ENCODE data around the gene ERN1.

Gene ERN1

DNA sequence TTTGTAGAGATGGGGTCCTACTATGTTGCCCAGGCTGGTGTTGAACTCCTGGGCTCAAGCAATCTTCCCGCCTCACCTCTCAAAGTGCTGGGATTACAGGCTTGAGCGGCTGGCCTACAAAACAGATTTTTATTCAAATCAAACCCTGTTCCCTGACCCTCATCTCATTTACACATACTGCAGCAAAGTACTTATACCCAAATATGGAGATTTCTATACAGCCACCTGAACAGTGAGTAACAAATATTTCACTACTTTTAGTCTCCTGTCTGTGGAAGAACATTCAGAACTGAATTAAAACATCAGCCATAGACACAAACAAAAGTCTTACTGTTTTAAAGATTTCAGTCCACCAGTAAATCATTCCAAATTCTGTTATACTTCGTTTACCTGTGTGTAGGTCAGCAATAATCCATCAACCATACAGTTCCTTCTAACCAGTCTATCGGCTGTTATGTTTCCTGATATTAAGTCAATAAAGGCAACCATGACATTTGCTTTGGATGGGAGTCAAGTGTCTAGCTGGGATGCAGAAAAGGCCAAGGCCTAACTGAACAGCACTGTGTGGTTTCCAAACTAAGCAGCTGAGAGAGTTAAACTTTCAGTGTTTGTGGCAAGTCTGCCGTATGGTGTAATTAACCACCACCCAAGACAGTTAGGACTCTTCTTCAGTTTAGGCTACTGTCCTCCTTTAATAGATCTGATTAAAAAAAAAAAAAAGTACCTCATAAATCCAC lies 22.3 kb downstream of the ERN1 start:
- DNase-seq: no peak

DNA sequence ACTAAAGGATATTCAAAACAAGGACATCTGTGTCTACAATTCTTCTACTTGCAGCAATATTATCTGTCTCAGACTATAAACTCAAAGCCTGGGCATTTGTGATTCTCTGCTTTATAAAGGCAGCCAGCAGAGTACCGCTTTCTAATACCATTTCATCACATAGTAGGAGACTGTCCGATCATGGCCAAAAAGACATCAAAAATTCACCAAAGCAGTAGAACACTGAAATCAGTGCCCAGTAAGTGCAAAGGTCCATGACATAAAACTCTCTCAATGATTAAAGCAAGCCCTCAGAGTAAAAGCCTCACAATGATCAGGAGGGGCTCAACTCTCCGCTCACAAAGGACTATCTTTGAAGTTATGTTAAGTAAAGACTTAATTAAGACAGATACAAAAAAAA lies 23.0 kb downstream of the ERN1 start:
- no peak for DNase-seq

DNA sequence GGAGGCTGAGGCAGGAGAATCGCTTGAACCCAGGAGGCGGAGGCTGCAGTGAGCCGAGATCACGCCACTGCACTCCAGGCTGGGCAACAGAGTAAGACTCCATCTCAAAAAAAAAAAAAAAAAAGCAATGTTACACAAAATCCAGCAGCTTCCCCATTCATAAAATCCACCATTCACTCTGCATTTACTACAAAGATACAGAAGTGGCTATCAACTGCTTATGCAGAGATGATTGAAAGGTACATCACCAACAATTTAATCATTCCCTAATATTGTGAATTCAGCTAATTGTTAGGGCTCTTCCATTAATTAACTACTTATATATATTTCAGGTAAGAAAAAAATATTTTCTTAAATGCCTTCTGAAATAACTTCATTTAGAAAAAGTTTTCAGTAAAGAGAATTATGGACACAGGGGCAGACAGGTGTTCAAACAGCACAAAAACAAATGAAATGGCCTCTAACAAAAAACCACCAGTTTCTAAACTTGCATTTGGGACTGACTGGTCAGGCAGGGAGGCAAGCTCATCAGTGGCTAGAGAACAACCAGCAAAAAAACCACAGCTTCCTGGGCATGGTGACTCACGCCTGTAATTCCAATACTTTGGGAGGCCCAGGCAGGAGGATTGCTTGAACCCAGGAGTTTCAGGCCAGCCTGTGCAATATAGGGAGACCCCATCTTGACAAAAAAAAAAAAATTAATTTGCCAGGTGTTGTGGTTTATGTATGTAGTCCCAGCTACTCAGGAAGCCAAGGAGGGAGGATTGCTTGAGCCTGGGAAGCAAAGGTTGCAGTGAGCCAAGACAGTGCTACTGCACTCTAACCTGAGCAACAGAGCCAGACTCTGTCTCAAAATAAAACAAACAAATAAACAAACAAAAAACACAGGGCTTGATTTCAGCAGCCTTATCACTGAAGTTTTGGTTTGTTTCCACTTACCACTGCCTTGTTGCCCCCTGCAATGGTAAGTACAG lies 26.3 kb downstream of the ERN1 start:
- DNase-seq: no peak

DNA sequence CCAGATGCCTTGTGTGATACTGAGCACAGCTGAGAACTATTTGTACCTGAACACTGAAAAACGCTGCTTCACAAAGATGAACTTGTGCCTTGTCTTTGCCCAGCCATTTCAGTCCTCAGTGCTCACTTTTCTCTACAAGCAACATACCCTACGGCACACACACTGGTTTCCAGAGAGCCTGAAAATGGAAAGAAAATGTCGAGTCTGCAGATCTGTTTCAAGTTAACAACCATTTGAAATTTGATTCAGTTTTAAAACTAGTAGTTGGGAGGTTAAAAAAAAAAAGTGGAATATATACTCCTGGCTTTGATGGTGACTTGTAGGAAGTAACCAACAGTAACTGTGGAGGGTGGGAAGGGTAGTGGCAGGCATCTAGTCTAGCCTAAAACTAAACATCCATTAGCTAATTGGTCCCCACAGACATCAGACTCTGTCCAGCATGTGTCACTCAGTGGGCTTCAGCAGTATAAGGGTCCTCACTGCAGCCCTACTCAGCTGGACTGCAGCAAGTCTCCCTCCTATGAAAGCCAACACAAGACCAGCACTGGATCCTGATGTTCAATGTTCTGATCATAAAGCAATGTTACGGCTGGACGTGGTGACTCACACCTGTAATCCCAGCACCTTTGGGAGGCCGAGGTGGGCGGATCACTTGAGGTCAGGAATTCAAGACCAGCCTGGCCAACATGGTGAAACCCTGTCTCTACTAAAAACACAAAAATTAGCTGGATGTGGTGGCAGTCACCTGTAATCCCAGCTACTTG lies 27.1 kb downstream of the ERN1 start:
- DNase-seq: no peak

DNA sequence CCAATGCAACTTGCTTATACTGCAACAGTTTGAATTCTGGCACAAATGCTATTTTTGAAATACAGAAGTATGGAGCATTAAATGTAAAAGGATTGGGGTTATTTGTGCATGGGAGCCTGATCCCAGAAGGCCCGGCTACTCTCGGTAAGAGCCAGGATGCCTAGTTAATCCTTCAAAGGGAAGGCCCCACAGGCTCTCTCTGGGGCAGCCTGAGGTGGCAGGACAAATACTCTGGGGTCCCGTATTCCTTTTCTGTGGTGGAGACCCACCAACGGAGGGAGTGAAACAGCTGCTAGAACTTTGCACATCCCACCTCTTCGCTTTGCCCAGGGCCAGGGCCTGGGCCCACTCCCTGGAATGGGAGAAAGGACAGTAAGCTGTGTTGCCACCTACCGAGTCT lies 30.4 kb downstream of the ERN1 start:
- no peak for DNase-seq

DNA sequence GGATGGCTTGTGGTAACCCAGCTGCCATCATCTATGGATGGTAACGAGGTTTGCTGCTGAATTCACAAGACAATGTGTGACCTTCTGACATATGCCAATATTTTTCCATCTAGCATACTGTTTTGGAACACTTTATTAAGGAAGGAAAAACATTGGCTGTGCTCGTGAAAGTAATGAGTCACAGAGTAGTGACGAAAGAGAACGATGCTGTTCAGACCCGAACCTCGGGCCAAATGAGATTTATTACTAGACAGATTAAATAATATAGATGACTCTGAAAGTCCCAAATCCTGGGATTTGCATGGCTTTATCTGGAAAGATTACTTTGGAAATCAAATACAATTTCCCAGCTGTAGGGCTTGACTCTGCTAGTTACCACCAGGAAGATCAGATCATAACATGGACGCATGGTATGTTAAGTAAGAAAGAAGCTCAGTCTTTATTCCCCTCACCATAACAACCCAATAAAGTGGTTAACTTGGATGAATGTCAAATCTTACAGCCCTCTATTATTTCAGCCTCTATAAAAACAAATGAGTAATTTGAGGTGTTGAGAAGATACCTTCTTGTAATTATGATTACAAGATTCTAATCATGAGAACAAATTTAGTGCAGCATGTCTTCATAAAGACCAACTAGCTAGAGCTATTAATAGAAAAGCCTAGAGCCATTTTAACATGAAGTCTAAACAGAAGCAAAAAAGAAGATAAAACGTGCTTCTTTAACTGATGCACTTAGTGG lies 32.6 kb downstream of the ERN1 start:
- no peak for DNase-seq

DNA sequence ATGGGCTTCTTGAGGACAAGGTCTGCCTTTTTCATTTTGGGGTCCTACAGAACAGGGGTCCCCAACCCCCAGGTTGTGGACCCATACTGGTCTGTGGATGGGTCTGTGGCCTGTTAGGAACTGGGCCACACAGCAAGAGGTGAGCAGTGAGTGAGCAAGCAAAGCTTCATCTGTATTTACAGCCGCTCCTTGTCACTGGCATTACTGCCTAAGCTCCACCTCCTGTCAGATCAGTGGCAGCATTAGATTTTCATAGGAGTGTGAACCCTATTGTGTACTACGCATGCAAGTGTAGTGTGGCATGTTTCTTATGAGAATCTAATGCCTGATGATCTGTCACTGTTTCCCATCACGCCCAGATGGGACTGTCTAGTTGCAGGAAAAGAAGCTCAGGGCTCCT lies 33.9 kb downstream of the ERN1 start:
- DNase-seq: no peak

DNA sequence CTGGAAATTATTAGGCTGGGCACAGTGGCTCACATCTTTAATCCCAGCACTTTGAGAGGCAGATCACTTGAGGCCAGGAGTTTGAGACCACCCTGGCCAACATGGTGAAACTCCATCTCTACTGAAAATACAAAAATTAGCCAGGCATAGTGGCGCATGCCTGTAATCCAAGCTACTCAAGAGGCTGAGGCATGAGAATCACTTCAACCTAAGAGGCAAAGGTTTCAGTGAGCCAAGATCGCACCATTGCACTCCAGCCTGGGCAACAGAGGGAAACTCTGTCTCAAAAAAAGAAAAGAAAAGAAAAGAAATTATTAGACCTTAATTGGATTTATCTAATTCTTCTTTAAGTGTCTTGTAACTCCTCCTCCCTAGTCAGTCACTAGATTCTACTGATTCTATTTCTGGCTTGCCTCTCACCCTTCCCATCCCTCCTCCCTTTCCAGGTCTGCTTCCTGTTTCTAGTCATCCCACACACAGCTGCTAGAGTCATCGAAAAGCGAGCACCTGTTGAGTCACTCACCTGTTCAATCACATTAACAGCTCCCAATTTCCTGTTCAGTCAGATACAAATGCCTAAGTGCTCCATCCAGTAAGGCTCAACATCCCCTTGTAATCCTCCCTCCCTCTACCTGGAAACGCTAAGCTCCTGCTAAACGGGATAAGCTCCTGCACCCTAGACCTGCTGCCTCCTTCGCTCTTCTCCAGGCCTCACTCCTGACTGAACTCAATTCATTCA lies 34.6 kb downstream of the ERN1 start:
- DNase-seq: peak in 1 of 2 experiments; percentile 26

DNA sequence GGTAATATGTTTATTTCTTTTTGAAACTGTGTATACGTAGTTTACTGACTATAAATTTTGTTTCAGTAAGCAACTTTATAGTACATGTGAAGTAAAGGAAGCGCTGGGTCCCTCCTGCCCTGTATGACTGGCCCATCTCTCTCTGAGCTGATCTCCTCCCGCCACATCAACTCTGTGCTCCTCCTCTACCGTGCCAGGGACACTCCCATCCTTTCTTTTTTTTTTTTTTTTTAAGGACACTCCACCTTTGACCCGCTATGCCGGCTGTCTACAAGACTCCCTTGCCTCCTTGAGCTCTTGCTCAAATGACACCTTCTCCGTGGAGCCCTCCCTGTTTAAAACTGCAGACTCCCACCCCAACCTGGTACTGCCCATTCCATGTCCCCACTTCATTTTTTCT lies 35.5 kb downstream of the ERN1 start:
- DNase-seq: no peak

DNA sequence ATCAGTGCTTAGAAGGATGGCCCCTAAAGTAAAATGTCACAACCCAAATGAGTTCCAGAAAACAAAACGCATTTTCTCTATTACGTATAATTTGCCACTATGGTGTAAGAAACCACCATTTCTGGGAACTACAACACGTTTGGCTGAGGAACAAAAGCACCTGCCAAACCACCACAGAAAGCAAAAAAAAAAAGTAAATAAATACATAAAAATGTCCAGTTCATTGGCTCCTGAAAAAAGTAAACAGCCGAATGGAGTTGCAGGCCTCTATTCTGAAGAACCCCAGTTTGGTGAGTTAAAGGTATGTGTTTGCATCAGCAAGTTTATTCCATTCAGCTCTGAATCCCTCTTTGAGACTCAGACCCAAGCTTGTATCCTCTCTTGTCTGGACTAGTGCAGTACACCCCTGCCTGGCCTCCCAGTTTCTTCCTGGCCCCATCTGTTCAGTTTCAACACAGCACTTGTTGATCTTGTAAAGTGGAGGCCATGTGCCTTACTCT lies 36.9 kb downstream of the ERN1 start:
- DNase-seq: no peak

DNA sequence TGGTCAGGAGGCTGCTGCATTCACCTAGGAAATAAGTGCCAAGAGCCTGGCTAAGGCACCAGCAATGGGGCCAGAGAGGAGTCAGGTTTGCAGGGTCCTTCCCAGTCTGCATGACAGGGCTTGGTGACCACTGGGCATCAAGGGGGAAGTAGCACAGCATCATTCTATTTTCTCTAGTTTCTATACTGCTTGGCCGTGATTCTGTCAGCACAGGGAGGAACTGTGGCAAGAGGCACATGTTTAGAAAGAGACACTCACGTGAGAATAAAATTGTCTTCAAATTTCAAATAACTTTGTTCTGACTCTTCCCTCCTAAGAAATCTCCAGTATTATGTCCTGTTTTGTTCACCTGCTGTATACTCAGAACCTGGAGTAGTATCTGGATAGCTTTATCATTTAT lies 37.8 kb downstream of the ERN1 start:
- no peak for DNase-seq

DNA sequence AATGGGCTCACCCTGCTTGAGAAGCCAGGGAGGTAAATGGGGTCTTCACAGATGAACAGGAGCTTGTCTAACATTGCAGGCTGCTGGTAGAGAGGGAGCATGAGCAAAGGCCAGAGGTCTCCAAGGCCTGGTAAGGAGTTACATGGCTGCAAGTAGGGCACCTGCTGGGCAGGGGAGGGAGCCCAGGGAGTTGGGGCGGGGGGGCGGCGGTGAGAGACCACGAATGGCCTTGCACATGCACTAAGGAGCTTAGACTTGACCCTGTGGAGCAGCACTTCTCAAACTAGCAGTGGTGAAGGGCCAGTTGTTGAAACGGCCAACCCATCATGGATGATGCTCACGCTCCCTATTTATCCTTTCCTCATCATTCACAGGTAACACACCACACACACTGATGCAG lies 38.4 kb downstream of the ERN1 start:
- DNase-seq: no peak

DNA sequence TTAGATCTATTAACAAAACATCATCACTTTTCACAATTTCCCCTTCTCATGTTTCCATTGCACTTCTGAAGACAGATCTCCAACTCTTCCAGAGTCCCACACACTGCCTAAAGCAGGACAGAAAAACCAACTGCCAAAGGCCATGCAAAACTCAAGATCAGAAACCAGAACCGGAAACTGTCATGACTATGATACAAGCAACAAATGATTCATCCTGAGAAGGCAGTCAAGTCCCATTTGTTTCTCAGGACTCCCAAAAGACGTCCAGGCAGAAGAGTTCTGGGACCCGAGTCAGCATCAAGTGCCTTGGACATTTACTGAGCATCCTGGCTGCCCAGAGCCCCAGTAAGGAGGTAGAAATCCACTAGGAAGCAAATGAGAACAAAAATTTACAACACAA lies 38.8 kb downstream of the ERN1 start:
- DNase-seq: no peak

DNA sequence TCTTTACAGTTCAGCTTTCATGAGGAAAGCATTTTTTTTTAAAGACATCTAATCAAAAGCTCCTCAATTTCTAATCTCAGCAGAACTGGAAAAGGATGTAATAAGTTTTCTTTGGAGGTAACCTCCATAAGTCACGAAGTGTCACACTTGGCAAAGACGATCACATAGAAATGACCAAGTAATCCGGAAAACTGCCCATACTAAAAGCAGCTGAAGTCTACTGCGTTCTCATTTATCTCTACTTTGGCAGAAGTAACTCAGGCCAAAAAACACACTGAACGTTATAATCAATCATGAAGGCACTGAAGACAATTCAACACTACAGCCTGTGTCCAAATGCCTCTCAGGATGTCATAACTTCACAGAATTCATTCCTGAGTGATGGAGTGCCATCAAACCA lies 39.8 kb downstream of the ERN1 start:
- DNase-seq: no peak

DNA sequence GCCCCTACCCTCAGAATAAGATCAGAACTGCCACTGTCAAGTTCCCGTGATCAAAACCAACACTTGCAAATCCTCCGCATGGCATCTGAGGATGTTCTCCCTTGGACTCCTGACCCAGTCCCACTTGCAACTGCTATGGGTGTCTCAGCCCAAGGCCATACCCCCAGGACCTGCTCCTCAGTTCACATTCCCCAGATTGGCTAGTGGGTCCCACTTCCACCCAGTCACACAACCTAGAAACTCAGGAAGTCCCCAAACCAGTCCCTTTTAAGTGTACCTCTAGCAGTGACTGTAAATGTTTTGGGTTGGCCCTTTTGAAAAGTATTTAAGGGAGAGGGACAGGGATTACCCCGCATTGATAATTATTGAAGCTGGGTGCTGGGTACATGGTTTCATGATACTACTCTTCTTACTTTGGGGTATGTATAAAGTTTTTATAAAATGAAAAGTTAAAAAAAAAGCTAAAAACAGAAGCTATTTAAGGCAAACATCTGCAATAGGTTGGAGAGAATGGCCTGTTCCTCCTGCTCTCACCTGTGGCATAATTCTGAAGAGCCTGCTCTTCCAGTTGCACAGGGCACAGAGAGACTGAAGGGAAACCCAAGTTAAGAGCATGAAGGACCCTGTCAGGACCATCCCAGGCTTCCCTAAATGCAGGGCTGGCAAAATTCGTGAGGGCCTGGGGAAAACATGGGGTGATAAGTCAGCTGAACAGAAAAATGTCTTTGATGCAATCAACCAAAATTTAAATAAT lies 42.5 kb downstream of the ERN1 start:
- no peak for DNase-seq

DNA sequence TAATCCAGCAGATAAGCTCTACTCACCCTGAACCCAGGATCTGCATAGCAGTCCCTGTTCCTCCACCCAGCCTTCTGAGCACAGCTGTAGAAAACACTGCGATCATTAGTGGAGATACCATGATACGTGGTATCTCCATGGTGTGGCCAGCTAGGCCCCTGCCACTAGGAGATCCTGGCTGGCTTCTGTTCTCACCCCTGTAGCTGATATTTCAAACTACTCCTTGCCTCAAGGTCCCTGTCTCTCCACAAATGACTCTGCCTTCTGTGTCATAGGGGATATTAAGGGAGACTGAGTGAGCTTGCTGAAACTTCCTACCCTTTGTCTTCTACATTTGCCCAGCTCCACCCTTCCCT lies 44.3 kb downstream of the ERN1 start:
- DNase-seq: no peak

DNA sequence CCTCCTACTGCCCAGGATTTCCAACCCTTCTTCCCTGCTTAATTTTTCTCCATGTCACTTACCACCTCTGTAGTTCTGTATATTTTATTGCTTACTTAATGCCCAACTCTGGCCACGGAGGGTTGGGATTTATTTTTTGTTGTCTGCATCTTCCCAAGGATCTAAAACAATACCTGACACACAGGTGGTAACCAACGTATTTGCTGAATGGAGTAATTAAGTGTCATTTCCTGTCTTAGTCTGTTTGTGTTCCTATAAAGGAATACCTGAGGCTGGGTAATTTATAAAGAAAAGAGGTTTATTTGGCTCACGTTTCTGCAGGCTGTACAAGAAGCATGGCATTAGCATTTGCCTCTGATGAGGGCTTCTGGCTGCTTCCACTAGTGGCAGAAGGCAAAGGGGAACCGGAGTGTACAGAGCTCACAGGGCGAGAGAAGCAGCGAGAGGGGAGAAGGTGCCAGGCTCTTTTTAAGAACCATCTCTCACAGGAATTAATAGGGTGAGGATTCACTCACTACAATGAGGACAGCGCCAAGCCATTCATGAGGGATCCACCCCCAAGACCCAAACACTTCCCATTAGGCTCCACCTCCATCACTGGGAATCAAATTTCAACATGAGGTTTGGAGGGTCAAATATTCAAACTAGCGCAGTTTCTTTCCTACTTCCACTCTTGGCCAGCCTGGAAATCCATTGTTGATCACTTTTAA lies 44.8 kb downstream of the ERN1 start:
- no peak for DNase-seq

DNA sequence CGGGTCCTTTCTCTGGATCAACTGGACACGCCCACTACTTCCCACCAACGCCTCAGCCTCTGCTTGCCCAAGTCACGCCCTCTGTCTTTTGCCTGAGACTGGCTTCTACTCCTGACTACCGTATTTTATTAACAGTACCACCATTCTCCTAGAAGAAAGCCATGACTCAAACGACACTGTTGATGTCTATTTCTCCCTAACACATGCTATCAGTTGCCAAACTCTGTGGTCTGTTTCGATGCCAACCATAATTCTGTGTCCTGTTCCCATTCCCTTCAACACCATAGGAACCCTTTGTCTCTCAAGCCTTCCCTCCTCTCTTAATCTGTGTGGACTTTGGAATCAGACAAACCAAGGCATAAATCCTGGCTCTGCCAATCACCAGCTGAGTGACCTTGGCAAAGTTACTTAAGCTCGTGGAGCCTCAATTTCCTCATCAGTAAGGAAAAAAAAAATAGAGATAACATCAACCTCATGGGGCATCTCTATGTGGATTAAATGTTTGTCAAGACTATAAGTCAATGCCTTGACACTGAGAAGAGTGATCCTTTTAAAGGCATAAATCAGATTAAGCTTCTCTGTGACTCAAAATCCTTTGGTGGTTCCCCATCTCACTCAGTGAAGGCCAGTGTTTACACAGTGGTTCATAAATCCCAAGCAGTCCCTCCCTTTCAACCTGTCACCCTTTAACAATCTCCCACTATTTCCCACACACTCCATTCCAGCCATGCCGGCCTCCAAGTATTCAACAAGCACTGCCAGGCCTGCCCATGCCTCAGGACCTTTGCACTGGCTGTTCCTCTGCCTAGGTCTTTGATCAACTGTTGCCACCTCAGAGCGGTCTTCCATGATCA lies 45.6 kb downstream of the ERN1 start:
- DNase-seq: no peak

DNA sequence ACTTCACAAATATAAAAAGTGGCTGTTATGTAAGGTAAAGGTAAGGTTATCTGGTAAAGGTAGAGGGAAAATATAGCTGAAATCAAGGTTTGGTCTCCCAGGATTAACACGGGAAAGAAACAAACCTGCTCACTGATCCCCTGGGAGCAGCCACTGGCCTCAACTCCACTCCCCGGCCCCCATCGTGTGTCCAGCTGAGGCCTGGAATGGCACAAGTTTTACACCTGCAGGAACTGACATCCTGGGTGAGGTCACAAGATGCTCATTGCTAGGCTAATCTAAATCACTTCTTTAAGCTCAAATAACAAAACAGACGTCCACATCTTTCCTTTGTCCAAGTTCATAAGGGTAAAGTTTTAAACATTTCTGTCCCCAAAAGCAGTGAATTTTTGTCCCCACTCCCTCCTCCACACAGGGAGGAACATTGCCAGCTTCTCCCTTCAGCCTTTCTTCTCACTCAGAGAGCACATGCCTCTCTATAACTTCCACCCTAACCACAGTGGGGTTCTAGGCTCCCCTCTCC lies 46.3 kb downstream of the ERN1 start:
- no peak for DNase-seq
